Glutamatergic neuron (in vitro differentiated cells): ENCODE results near the gene SETX. TPM values are rescaled to one million over a fixed set of nuclear protein-coding genes. Genes with fewer than 3 reads are reported as not detected.
"Not testable (repeated sequence)": the region's sequence is repeated elsewhere in the genome, so short reads cannot be mapped to it uniquely, and the experiment has no call there.

Experiments
- DNase-seq: peaks from one replicate; pipeline ENCODE4 v3.0.0; 2022
- H3K27ac Mint-ChIP-seq: one replicate; pipeline ENCODE4 v1.8.0; 2020; ENCODE audit warnings: mild to moderate bottlenecking, mixed read lengths, inconsistent platforms; ENCODE audit not compliant: unreplicated experiment
- H3K27me3 Mint-ChIP-seq: one replicate; pipeline ENCODE4 v1.8.0; 2020; ENCODE audit warnings: mild to moderate bottlenecking, moderate library complexity, mixed read lengths, inconsistent platforms; ENCODE audit not compliant: unreplicated experiment
- H3K36me3 Mint-ChIP-seq: one replicate; pipeline ENCODE4 v1.8.0; 2020; ENCODE audit warnings: mild to moderate bottlenecking, mixed read lengths, inconsistent platforms; ENCODE audit not compliant: unreplicated experiment
- H3K4me1 Mint-ChIP-seq: one replicate; pipeline ENCODE4 v1.8.0; 2020; ENCODE audit warnings: mild to moderate bottlenecking, low read depth, mixed read lengths, inconsistent platforms; ENCODE audit not compliant: unreplicated experiment
- H3K4me3 Mint-ChIP-seq: one replicate; pipeline ENCODE4 v1.8.0; 2020; ENCODE audit warnings: mild to moderate bottlenecking, mixed read lengths, inconsistent platforms; ENCODE audit not compliant: unreplicated experiment
- H3K9me3 Mint-ChIP-seq: one replicate; pipeline ENCODE4 v1.8.0; 2020; ENCODE audit warnings: mild to moderate bottlenecking, moderate library complexity, mixed read lengths, inconsistent platforms; ENCODE audit not compliant: unreplicated experiment
- total RNA-seq: library from RNA; stranded (reverse); fragmentation: NEBNext Ultra II Directional; extraction: Animal tissue kit (Norgen Biotek cat#: 25700); gene quantifications from one replicate; pipeline ENCODE4 v1.2.1, GENCODE V29; 2021; ENCODE audit not compliant: unreplicated experiment
- TF ChIP-seq, protein P1 (sequence below): fragments of 200-600 bp; sonication (generic); IDR thresholded peaks from one replicate; pipeline ENCODE4 v1.5.0; 2021; ENCODE audit not compliant: partially characterized antibody, unreplicated experiment

SETX gene
- total RNA-seq, 1 donor from 2014 or later, result 48.4 TPM

DNA sequence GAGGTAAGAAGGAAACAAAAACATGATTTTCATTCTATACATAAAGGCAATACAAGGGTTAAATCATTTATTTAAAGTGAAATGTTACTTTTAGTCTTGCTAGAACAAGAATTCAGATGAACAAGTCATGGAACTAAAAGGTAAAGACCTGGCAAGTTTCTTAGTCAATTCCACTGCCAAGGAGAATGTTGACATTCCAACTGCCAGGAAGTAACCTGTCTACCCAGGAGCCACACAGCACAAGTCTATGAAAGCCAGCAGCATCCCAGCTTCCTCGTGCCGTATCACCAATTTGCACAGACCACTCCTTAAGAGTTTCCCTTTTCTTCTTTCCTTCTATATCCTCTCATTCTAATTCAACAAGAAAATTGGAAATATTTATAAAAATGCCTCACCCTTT lies 79.9 kb downstream of the SETX start:
- no peak overlapping the region for H3K4me3 Mint-ChIP-seq
- H3K27ac Mint-ChIP-seq, result no peak overlapping the region
- DNase-seq, result no peak
- peaks cover 11% of the 10 kb centered on the region for H3K36me3 Mint-ChIP-seq
- no peaks in the 10 kb centered on the region for H3K9me3 Mint-ChIP-seq
- TF ChIP-seq, protein P1, sequence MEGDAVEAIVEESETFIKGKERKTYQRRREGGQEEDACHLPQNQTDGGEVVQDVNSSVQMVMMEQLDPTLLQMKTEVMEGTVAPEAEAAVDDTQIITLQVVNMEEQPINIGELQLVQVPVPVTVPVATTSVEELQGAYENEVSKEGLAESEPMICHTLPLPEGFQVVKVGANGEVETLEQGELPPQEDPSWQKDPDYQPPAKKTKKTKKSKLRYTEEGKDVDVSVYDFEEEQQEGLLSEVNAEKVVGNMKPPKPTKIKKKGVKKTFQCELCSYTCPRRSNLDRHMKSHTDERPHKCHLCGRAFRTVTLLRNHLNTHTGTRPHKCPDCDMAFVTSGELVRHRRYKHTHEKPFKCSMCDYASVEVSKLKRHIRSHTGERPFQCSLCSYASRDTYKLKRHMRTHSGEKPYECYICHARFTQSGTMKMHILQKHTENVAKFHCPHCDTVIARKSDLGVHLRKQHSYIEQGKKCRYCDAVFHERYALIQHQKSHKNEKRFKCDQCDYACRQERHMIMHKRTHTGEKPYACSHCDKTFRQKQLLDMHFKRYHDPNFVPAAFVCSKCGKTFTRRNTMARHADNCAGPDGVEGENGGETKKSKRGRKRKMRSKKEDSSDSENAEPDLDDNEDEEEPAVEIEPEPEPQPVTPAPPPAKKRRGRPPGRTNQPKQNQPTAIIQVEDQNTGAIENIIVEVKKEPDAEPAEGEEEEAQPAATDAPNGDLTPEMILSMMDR, result no peak
- peaks cover 2% of the 10 kb centered on the region for H3K27me3 Mint-ChIP-seq
- no peaks in the 10 kb centered on the region for H3K4me1 Mint-ChIP-seq

DNA sequence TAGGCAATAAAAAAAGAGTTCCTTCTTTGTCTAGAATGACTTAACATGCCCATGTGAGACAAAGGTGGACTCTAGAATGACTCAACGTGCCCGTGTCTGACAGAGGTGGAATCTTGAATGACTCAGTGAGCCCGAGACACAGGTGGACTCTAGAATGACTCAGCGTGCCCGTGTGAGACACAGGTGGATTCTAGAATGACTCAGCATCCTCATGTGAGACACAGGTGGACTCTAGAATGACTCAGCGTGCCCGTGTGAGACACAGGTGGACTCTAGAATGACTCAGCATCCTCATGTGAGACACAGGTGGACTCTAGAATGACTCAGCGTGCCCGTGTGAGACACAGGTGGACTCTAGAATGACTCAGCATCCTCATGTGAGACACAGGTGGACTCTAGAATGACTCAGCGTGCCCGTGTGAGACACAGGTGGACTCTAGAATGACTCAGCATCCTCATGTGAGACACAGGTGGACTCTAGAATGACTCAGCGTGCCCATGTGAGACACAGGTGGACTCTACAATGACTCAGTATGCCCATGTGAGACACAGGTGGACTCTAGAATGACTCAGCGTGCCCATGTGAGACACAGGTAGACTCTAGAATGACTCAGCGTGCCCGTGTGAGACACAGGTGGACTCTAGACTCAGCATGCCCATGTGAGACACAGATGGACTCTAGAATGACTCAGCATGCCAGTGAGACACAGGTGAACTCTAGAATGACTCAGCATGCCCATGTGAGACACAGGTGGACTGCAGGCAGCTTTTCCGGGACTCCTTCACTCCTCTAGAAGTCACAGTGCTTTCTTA lies 84.9 kb downstream of the SETX start:
- peaks cover 15% of the 10 kb centered on the region for H3K4me1 Mint-ChIP-seq
- H3K4me3 Mint-ChIP-seq, DNase-seq, H3K9me3 Mint-ChIP-seq, H3K27me3 Mint-ChIP-seq, H3K36me3 Mint-ChIP-seq, H3K27ac Mint-ChIP-seq: not testable (repeated sequence)

DNA sequence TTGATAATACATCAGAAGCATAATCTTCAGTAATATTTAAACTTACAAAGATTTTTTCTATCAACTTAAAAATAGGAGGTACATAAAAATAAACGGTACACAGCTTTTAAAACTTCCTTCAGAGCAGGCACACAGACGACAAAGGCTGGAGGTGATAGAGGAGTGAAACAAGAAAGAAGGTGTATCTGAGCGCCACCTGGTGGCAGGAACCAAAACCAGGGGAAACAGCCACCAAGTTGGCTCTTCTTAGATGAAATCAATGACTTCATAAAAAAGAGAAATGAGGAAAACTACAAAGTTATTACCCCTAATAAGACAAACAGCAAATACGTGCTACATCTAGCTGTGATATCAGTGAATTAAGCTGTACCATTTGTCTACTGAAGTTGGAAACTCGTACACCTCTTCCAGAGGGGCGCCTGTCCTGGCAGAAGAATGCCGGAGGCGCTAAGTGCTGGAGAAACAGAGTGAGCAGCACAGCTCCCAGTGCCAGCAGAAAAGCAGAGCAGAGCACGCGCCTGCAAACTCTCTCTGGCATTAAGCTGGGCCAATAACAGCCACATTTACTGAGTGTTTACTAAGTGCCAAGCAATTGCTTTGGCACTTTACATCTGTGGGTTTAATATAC lies 85.9 kb downstream of the SETX start:
- DNase-seq, result peak; percentile 82
- Mint-ChIP-seq H3K4me1 (peaks cover 22% of the 10 kb centered on the region), H3K9me3 (peaks cover 2% of the 10 kb centered on the region), H3K27ac (no peak overlapping the region), H3K27me3 (no peaks in the 10 kb centered on the region), H3K4me3 (no peak overlapping the region), H3K36me3 (no peaks in the 10 kb centered on the region)
- TF ChIP-seq, protein P1, result peak; percentile 94

DNA sequence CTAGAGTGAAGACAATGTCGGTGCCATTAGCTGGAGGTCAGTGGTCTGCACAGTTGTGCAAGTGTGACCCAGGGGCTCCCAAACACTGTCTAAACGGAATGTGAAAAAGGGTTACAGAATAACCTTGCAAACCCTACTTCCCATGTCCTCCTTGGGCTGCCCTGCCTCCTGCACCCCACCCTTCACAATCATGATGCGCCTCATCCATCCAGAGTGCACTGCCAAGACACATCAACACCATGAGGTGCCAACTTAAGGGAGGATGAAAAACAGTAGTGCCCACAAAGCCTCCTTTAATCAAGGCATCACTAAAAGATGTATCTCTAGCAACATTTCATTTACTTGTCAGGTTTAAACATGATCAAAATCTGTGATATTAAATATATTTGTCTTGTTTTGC lies 87.1 kb downstream of the SETX start:
- no peak for DNase-seq
- Mint-ChIP-seq H3K27me3 (no peaks in the 10 kb centered on the region), H3K4me3 (no peak overlapping the region), H3K4me1 (peaks cover 32% of the 10 kb centered on the region), H3K27ac (peak overlapping the region; percentile 72), H3K36me3 (no peaks in the 10 kb centered on the region), H3K9me3 (peaks cover 2% of the 10 kb centered on the region)
- TF ChIP-seq, protein P1, result no peak

DNA sequence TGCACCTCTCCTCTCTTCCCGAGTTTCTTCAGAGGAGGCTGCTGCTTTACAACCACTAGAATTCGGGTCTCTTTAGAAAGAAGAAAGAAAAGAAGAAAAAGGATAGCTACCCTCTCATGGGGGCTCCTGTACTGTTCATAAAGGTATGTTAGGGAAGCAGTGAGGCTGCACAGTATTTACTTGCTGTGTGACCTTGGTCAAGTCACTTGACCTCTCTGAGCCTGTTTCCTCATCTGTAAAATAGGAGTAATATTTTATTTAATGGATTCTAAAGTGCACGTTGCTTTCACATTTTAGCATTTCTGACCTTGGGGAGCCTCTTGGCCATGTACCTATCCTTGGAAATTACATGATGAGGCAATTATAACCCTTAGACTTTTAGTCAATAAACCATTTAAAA lies 88.8 kb downstream of the SETX start:
- TF ChIP-seq, protein P1, result no peak
- no peak overlapping the region for H3K4me3 Mint-ChIP-seq
- peaks cover 38% of the 10 kb centered on the region for H3K4me1 Mint-ChIP-seq
- DNase-seq, result no peak
- H3K9me3 Mint-ChIP-seq, result peaks cover 2% of the 10 kb centered on the region
- no peak overlapping the region for H3K27ac Mint-ChIP-seq
- H3K27me3 Mint-ChIP-seq, result no peaks in the 10 kb centered on the region
- H3K36me3 Mint-ChIP-seq, result no peaks in the 10 kb centered on the region
